ENCODE measurements around the gene RIBC2.
"Not testable (repeated sequence)": the region's sequence is repeated elsewhere in the genome, so short reads cannot be mapped to it uniquely, and the experiment has no call there.

The RIBC2 gene

DNA sequence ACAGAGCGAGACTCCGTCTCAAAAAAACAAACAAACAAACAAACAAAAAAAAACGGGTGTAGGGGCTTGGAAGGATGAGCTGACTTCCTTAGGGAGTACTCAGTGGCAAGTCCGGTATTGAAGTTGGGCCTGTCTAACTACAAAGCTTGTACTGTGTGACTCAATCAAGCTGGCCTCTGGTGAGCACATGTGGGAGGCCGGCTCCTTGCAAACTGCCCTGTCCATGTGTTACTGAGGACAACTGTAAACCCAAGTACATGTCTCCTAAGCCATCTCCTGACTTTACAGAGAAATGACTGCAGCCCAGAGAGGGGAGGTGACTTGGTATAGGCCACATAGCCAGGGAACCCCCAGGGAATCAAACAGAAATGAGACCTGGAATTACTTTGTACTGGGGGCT lies 11.6 kb downstream of the RIBC2 start:
- DNase-seq (ENCODE audit: low read depth in 3 of 3) = no peak

DNA sequence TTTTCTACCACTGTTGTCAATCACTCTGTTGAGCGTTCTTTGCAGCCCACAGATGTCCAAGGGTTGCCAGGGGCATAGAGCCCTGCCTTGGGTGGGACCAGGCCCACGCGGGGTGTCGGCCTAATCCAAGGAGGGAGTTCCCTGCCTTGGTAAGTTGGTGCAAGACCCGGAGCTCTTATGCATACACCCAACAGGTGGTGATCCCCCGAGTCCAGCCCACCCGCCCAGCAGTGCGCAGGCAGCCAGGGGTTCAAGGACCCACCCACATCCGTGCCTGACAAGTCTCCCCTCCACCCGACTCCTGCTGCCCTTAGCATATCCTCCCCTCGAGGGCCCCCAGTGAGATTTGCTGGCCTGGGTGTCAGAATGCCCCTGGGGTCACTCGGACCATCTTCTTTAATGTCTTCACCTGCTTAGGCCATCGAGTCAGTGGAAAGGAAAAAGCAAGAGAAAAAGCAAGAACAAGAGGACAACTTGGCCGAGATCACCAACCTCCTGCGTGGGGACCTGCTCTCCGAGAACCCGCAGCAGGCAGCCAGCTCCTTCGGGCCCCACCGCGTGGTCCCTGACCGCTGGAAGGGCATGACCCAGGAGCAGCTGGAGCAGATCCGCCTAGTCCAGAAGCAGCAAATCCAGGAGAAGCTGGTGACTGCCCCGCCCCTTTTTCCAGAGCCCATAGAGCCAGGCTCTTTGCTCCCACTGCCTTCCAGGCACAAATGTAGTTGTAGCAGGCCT lies 12.2 kb downstream of the RIBC2 start:
- DNase-seq (ENCODE audit: low read depth in 3 of 3) = no peak

DNA sequence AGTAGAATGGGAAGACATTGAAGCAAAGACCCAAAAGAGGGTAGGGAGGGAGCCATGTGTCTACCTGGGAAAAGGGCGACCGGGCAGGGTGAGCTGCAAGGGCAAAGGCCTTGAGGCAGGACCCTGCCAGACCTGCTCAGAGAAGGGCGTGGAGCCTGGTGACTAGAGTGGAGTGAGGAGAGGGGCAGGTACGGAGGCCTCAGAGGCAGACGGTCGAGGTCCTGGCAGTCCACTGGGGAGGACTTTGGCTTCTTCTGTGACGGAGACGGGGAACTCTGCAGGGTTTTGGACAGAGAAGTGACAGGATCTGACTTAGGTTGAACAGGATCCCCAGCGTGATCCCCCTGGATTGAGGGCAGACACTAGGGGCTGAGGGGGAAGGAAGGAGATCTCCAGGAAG lies 12.9 kb downstream of the RIBC2 start:
- DNase-seq (ENCODE audit: low read depth in 3 of 3) = no peak

DNA sequence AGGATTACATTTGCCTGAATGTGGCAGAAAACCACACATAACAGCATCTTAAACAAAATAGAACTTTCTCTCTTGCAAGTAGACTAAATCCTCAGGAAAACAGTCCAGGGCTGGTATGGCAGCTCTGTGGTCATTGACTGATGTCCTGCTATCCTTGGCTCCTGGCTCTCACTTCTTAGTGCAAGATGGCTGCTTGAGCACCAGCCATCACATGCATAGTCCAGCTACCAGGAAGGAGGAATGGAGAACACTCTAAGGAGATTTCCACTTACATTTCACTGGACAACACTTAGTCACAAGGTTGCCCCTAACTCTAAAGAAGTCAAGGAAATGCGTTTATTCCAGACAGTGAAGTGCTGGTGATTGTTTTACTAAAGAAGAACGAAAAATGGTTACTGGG lies 13.6 kb downstream of the RIBC2 start:
- DNase-seq (ENCODE audit: low read depth in 3 of 3) = no peak

DNA sequence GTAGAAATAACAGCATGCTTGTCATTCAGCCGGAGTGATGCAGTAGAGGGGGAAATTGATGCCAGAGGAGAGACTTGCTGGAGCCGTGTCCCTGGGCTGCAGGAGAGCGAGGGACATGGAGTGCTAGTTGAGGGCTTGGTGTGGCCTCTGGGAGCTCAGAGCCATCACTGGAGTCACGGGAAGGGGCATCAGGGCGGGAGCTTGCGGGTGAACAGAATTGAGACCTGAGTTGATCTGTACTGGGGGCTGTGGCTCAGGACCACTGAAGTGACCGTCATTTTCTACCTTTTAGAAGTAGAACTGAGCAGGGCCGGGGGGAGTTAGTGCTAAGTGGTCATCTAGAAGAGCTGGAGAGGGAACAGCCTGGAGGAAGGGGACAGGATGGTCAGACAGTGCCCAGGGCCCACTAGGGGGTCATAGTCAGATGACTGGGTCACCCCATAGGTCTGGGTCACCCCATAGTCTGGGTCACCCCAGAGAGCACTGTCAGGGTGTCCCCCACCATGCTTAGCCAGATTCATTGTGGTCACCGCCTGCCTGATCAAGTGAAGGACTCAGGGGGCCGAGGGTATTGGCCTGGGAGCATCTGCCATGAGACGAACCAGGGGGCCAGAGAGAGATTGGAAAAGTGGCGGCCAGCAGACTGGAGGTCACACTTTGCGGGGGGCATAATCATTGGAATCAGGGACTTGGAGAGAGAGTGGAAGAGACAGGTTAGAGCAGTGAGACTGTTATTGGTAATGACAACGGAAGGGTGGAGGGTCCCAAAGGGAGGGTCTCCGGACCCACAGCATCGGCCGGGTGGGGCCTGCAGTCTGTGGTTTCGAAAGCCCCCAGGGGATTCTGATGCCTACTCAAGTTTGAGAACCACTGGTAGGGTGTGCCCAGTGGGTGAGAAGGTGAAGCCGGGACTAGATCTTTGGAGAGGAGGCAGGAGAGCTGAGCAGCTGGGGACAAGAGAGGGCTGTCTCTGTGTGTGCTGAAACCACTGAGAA lies 15.2 kb downstream of the RIBC2 start:
- no peak for DNase-seq (ENCODE audit: low read depth in 3 of 3)

DNA sequence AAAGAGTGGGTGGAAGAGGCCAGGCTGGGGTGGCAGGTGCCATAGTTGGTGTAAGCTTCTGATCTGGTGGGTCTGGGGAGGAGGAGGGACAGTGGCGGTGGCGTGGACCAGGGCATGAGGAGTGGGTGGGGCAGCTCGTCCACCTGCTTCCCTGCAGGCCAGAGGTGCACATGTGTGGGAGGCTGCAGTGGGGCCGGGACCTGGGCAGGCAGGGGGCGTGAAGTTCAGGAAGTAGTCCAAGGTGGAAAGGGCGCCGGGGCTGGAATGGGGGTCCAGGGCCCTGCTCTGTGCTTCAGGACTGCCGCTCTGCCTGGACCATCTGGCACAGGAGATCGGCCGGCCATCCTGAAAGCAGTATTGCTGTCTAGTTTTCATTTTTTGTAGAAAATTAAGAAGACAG lies 15.9 kb downstream of the RIBC2 start:
- DNase-seq (ENCODE audit: low read depth in 3 of 3) = no peak

DNA sequence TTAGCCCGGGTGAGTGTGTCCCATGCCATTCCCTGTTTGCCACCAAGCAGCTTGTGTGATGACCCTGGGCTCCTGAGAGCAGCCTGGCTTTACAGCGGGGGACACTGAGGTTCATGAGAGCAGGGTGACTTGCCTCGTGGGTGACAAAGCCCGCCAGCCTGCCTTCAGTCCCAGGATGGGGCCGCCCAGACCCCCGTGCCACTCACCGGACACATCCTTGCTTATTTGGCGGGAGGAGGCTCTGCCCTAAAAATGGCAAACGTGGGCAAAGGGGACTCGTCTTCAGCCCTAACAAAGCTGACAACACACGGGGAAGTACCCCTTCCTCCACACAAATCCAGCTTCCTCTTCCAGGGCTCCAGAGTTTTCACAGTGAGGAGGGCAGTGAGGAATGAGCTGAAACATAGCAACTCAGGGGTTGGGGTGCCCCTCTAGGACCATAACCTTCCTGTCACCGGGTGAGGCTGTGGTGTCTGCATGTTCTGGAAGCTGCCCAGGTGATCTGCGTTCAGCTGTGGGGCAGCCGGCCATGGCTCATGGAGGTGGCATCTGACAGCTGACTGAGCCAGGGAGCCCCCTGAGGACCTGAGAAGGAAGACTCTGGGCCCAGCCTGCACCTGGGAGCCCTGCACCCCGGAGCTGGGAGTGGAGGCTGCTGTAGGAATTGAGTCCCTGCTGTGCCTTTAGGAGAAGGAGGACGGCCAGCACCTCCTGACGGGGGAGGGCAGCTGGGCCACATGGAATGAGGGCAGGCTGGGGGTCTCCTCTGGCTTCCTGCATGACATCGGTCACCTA lies 16.7 kb downstream of the RIBC2 start:
- DNase-seq (ENCODE audit: low read depth in 3 of 3) = no peak

DNA sequence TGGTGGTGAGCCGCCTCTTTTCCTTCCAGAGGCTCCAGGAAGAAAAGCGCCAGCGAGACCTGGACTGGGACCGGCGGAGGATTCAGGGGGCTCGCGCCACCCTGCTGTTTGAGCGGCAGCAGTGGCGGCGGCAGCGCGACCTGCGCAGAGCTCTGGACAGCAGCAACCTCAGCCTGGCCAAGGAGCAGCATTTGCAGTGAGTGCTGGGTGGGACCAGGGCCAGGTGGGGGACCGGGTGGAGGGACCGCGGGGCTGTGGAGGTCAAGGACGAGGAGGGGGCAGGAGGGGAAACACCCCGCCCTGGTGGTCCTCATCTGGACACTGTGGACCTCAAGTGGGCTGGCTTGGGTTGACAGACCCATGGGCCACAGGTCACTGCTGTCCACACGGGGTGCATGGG lies 17.4 kb downstream of the RIBC2 start:
- no peak for DNase-seq (ENCODE audit: low read depth in 3 of 3)

DNA sequence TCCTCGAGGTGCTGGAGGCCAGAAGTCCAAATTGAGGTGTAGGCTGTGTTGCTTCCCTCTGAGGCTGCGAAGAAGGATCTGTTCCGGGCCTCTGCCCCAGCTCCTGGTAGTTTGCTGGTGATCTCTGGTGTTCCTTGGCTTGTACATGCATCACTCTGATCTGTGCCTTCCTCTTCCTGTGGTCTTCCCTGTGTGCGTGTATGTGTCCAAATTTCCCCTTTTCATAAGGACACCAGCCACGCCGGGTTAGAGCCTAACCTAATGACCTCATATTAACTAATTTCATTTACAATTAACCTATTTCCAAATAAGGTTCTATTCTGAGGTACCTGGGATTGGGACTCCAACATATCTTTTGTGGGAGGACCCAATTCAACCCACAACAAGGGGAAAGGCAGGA lies 21.5 kb downstream of the RIBC2 start:
- DNase-seq (ENCODE audit: low read depth in 3 of 3) = no peak

DNA sequence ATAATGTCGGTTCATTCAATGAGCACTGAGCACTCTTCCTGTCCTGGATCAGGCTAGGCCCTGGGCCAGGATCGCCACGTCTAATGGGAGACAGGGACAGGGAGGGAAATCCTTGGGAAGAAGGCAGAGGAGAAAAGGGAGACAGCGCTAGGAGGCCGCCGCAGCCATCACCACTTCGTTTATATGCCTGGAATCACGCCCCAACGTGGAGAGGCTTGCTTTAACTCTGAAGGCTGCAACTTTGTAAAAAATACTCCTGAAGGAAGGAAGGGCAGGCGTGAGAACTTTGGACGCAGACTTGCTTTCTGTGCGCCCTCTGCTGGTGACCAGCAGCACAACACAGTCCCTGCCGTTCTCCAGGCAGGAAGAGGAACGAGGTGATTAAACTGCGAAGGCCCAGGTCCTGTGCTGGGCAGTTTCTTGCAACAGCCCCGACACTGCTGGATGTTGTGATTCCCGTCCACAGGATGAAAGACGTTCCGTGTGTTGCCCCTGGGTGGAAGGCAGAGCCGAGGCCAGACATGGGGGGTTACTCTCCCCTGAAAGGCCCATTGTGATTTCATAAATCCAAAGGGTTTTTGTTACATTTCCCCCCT lies 22.1 kb downstream of the RIBC2 start:
- DNase-seq (ENCODE audit: low read depth in 3 of 3) = peak; percentile 66 to 75 (median 67)

DNA sequence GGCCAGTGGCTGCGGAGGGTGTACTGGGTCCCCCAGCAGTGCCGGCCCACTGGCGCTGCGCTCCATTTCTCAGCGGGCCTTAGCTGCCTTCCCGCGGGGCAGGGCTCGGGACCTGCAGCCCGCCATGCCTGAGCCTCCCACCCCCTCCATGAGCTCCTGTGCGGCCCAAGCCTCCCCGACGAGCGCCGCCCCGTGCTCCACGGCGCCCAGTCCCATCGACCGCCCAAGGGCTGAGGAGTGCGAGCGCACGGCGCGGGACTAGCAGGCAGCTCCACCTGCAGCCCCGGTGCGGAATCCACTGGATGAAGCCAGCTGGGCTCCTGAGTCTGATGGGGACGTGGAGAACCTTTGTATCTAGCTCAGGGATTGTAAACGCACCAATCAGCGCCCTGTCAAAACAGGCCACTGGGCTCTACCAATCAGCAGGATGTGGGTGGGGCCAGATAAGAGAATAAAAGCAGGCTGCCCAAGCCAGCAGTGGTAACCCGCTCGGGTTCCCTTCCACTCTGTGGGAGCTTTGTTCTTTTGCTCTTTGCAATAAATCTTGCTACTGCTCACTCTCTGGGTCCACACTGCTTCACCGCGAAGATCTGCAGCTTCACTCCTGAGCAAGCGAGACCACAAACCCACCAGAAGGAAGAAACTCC lies 23.5 kb downstream of the RIBC2 start:
- not testable (repeated sequence) for DNase-seq (ENCODE audit: low read depth in 3 of 3)

DNA sequence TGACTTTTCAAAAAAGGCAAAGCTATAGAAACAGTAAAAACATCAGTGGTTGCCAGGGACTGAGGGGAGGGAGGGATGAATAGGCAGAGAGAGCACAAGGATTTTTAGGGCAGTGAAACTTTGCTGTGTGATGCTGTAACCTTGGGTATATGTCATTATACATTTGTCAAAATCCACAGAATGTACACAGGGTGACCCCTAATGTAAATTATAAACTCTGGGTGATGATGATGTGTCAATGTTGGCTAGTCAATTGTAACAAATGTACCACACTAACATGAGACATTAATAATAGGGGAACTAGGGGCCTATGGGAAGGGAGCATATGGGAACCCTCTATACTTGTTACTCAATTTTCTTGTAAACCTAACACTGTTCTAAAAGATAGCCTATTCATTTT lies 24.8 kb downstream of the RIBC2 start:
- no peak for DNase-seq (ENCODE audit: low read depth in 3 of 3)

DNA sequence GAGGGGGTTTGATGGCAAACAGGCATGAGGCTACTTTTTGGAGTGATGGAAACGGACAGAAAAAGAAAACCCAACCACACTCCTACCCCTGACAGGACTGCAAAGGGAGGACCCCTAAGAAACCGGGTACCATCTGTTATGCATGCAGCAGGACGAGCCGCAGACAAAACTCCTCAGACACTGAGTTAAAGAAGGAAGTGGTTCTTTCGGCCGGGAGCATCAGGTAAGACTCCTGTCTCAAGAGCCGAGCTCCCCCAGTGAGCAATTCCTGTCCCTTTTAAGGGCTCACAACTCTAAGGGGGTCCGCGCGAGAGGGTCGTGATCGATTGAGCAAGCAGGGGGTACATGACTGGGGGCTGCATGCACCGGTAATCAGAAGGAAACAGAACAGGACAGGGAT lies 27.2 kb downstream of the RIBC2 start:
- not testable (repeated sequence) for DNase-seq (ENCODE audit: low read depth in 3 of 3)

DNA sequence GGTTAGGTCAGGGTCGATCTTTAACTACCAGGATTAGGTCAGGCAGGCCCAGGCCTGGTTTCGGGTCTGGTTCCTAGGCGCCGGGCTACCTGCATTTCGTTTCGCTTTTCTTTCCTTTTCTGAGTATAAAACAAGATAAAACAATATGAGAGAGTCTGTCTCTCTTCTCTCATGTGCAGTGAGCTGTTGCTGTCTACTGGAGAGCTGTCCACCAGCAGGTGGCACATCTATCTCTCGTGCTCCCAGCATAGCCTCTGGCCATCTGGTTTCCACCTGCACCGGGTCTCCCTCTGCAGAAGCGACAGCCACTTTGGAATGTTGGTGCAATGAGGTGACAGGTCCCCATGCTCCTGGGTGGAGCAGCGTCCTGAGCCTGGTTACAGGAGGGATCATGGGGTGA lies 27.6 kb downstream of the RIBC2 start:
- peak in 1 of 3 experiments; percentile 18 for DNase-seq (ENCODE audit: low read depth in 3 of 3)

DNA sequence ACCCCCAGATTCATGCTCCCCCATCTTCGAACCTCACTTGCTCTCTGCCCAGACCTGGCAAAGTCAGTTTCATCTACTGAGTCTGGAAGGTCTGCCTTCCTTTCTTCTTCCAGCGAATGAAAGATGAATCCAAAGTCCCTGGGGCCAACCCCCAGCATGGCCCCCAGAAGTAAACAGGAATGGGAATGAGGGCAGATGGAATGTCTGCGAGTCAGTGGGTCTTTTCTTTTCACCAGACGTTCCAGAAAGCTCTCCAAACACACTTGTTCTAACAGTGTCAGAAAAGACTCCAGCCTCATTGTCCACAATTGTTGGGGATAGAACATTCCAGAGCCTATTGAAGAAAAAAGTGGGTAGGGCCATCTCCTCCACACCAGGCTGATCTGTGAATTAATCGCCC lies 28.6 kb downstream of the RIBC2 start:
- DNase-seq (ENCODE audit: low read depth in 3 of 3) = no peak

DNA sequence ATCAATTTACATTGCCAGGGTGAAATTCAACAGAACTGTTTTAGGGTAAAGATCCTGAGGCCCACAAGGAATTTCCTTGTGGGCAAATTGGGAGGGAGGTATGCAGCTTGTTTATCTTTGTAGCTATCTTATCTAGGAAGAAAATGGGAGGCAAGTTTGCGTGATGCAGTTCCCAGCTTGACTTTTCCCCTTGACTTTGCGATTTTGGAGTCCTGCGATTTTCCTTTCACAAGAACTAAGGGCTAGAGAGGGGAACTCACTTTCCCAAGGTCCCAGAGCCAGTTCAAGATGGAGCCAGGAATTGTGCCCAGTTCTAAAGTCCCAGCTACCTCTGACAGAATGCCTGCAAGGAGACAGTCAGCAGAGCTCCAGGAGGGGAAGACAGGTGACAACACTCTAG lies 30.7 kb downstream of the RIBC2 start:
- no peak for DNase-seq (ENCODE audit: low read depth in 3 of 3)

DNA sequence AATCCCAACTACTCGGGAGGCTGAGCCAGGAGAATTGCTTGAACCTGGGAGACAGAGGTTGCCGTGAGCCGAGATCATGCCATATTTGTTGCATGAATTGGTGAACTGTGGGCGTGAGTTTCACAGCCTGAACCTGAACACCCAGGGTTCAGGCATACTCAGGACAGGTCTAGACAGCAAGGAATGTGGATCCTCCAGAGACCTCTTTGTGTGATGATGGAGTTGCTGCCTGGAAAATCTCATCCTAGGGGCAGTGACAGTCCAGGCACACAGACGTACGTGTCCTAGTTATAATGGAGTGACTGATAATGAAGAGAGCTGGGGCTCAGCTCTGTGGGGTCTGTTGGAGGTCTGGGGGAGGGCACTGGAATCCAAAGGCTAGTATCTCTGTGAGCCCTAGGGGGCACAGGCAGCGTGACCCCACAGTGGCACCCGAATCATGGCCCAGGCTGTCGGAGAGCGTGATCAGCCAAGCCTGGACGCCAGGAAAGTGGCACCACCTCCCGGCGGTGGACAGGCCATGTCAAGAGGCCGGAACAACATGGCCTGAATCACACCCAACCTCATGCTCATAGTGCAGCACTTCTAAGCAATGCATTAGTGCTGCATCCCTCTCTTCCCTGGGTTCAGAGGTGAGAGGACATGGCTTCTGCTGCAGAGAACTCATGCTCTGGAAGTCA lies 31.7 kb downstream of the RIBC2 start:
- no peak for DNase-seq (ENCODE audit: low read depth in 3 of 3)

DNA sequence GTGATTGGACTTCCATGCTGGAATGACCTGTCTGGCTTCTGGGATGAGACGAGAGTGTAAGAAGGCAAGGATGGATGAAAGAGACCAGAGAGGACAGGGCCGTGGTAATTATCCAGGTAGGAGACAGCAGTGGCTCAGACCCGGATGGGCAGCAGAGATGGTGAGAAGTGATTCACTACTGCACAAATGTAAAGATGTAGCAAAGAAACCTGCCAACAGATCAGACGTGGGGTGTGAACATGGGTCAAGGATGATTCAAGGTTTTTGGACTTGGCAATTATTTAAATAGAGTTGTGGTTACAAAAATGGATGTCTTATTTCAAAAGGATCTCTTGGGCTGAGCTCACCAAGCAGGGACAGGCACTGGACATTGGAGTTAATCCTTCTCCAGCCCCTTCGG lies 32.7 kb downstream of the RIBC2 start:
- no peak for DNase-seq (ENCODE audit: low read depth in 3 of 3)

DNA sequence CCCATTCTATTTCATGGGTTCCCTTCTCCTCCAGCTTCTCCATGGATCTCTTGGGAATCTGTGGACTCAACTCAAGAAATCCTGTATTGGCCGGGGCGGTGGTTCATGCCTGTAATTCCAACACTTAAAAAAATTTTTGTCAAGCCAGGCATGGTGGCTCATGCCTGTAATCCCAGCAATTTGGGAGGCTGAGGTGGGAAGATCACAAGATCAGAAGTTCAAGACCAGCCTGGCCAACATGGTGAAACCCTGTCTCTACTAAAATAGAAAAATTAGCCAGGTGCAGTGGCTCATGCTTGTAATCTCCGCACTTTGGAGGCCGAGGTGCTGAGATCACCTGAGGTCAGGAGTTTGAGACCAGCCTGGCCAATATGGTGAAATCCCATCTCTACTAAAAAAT lies 34.1 kb downstream of the RIBC2 start:
- DNase-seq (ENCODE audit: low read depth in 3 of 3) = not testable (repeated sequence)

DNA sequence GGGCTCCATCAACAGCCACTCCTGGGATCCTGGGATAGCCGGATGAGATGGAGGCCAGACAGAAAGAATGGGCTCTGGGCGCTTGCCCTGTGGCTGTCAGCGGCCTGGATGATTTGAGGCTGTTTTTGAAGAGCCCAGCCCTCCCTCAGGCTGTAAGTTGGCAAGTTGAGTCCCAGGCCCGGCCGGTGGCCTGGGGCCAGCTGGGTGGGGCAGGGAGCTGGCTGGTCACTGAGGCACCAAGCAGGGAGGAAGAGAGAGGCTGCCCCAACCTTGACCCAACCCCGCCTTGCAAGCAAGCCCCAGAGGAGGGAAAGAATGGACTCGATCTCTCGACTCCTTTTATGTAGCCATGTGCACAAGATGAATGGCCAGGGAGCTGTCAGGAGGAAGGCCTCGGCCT lies 34.9 kb downstream of the RIBC2 start:
- DNase-seq (ENCODE audit: low read depth in 3 of 3) = no peak

DNA sequence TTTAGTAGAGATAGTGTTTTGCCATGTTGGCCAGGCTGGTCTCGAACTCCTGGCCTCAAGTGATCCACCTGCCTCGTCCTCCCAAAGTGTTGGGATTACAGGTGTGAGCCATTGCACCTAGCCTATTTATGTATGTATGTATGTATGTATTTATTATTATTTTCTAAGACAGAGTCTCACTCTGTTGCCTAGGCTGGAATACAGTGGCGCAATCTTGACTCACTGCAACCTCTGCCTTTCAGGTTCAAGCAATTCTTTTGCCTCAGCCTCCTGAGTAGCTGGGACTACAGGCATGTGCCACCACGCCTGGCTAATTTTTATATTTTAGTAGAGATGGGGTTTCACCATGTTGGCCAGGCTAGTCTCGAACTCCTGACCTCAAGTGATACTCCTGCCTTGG lies 35.9 kb downstream of the RIBC2 start:
- DNase-seq (ENCODE audit: low read depth in 3 of 3) = not testable (repeated sequence)

Measured in stimulated activated CD4-positive, alpha-beta T cell treated with anti-CD3 and anti-CD28 coated beads, TNF-alpha, amount 100 ng/mL, for 24 hours (primary cell).